Aorta (tissue), 5 donors: ENCODE data around the gene NADK. TPM values are rescaled to one million over a fixed set of nuclear protein-coding genes. Genes with fewer than 3 reads are reported as not detected.

ENCODE experiments used
- ATAC-seq: fragments of 200-7000 bp; cut with Tn5 transposase; one replicate; pipeline ENCODE4 v1.9.1; 2022; ENCODE audit warnings: moderate library complexity; ENCODE audit not compliant: low FRiP score
- DNase-seq, 2 donors: peaks; one replicate each; pipeline ENCODE4 v3.0.0-alpha.2; 2020
- H3K27ac ChIP-seq, 2 donors: one replicate each; pipeline ENCODE4 v1.5.1; 2013; ENCODE audit warnings: low read length in 2 of 2, mild to moderate bottlenecking in 2 of 2, moderate library complexity in 2 of 2, control low read depth in 1 of 2, inconsistent platforms in 1 of 2, low read depth in 1 of 2
- H3K27me3 ChIP-seq, 2 donors: one replicate each; pipeline ENCODE4 v1.6.1; 2013; ENCODE audit warnings: control low read depth in 1 of 2, low read length in 1 of 2, mild to moderate bottlenecking in 1 of 2, moderate library complexity in 1 of 2; ENCODE audit not compliant: insufficient read depth in 2 of 2, control insufficient read depth in 1 of 2
- H3K36me3 ChIP-seq, 2 donors: one replicate each; pipeline ENCODE4 v1.6.1; 2013; ENCODE audit warnings: control low read depth in 1 of 2, low read length in 1 of 2, mild to moderate bottlenecking in 1 of 2; ENCODE audit not compliant: insufficient read depth in 2 of 2, control insufficient read depth in 1 of 2
- H3K4me1 ChIP-seq, 2 donors: one replicate each; pipeline ENCODE4 v1.6.1; 2013; ENCODE audit warnings: low read length in 2 of 2, control low read depth in 1 of 2, mild to moderate bottlenecking in 1 of 2, moderate library complexity in 1 of 2; ENCODE audit not compliant: insufficient read depth in 2 of 2, control insufficient read depth in 1 of 2
- H3K4me3 ChIP-seq, 2 donors: one replicate each; pipeline ENCODE4 v1.5.1; 2013; ENCODE audit warnings: low read length in 2 of 2, control low read depth in 1 of 2, mild to moderate bottlenecking in 1 of 2
- H3K9me3 ChIP-seq: one replicate; pipeline ENCODE4 v1.6.1; 2013; ENCODE audit warnings: mild to moderate bottlenecking, low read length; ENCODE audit not compliant: control insufficient read depth
- WGBS, 2 donors: extraction: QIAGEN DNeasy Blood & Tissue Kit; methylation state at CpG; one replicate each; pipeline ENCODE4 v1.1.7; 2013; 5-methylcytosine and 5-hydroxymethylcytosine counted together
- intact Hi-C, 2 donors: fragments of 100-400 bp; cut with DNase I; formaldehyde crosslinking; loops; one replicate each; pipeline versions ENCODE4 v1.14.2 to v1.15.0; 2022
- polyA plus RNA-seq, 2 donors: library from polyadenylated mRNA; stranded (reverse); fragments of 200-250 nt; gene quantifications; one replicate each; pipeline ENCODE4 v1.2.3, GENCODE V29; 2013
- total RNA-seq, 2 donors: library from RNA; stranded (reverse); fragmentation: NEBNext Ultra II Directional; extraction: Animal tissue kit (Norgen Biotek cat#: 25700); gene quantifications; one replicate each; pipeline ENCODE4 v1.2.1, GENCODE V29; 2021
- donor health status: healthy with polysubstance abuse.
- donor health status: Bipolar disorder and iron deficiency.
- donor health status: DM: no; HTN: no; CAD: no.
- donor health status: DM: no; HTN: no; CAD: no.
- donor health status: DM: yes; HTN: yes; CAD: no.

Gene NADK
- total and polyA plus RNA-seq, 4 donors, result 66.0 to 87.7 (median 77.6) TPM

- intact Hi-C loops, result no loop called here
- WGBS, 2 donors, result 95% methylated on average over 23 of the region's 23 CpGs
- DNase-seq (no peak), ATAC-seq (no peak)
- H3K36me3 ChIP-seq, result peaks cover 3 to 5% of the 10 kb centered on the region in 2 donors
- H3K27ac ChIP-seq, result no peak overlapping the region
- H3K4me3 ChIP-seq, result no peak overlapping the region
- no peaks in the 10 kb centered on the region for H3K27me3 ChIP-seq
- H3K9me3 ChIP-seq, result no peaks in the 10 kb centered on the region
- H3K4me1 ChIP-seq, result no peaks in the 10 kb centered on the region
Measured at GRCh38 chr1:1761504-1762376, 16.5 kb downstream of the NADK start.

- 93% methylated on average over 10 of the region's 10 CpGs for WGBS, 2 donors
- no peak for DNase-seq
- no peaks in the 10 kb centered on the region for H3K9me3 ChIP-seq
- H3K27me3 ChIP-seq, result no peaks in the 10 kb centered on the region
- H3K27ac ChIP-seq, result no peak overlapping the region
- no peak overlapping the region for H3K4me3 ChIP-seq
- H3K36me3 ChIP-seq, result peaks cover 3 to 11% of the 10 kb centered on the region in 2 donors
- ATAC-seq, result no peak
- no peaks in the 10 kb centered on the region for H3K4me1 ChIP-seq
- intact Hi-C loops, result no loop called here
Measured at GRCh38 chr1:1760715-1761114, 17.6 kb downstream of the NADK start.

- H3K27ac ChIP-seq, result no peak overlapping the region
- no peaks in the 10 kb centered on the region for H3K9me3 ChIP-seq
- no peak for DNase-seq
- no peak for ATAC-seq
- H3K4me1 ChIP-seq, result no peaks in the 10 kb centered on the region
- intact Hi-C loops, result no loop called here
- no peaks in the 10 kb centered on the region for H3K27me3 ChIP-seq
- H3K36me3 ChIP-seq, result peaks cover 3 to 11% of the 10 kb centered on the region in 2 donors
- 91 to 95% methylated on average over 20 of the region's 20 CpGs for WGBS, 2 donors
- H3K4me3 ChIP-seq, result no peak overlapping the region
Measured at GRCh38 chr1:1760345-1760650, 18.0 kb downstream of the NADK start.

GRCh38 chr1:1759456-1760344 is 18.6 kb downstream of the NADK start:
- Histone ChIP-seq H3K36me3 (peaks cover 3 to 11% of the 10 kb centered on the region in 2 donors), H3K27ac (no peak overlapping the region), H3K9me3 (no peaks in the 10 kb centered on the region), H3K27me3 (no peaks in the 10 kb centered on the region), H3K4me3 (no peak overlapping the region), H3K4me1 (no peaks in the 10 kb centered on the region)
- intact Hi-C loops, result no loop called here
- 89 to 90% methylated on average over 36 to 37 of the region's 37 CpGs for WGBS, 2 donors
- no peak for DNase-seq
- ATAC-seq, result no peak

- Histone ChIP-seq H3K27me3 (no peaks in the 10 kb centered on the region), H3K27ac (no peak overlapping the region), H3K36me3 (peaks cover 0 to 17% of the 10 kb centered on the region in 2 donors), H3K9me3 (no peaks in the 10 kb centered on the region), H3K4me3 (no peak overlapping the region), H3K4me1 (no peaks in the 10 kb centered on the region)
- 82 to 84% methylated on average over 34 of the region's 34 CpGs for WGBS, 2 donors
- intact Hi-C loops, result no loop called here
- DNase-seq (peak in 1 of 2 donors; percentile 59), ATAC-seq (peak; percentile 51)
Measured at GRCh38 chr1:1758692-1759455, 19.4 kb downstream of the NADK start.

- intact Hi-C loops, result no loop called here
- H3K9me3 ChIP-seq, result no peaks in the 10 kb centered on the region
- H3K36me3 ChIP-seq, result peaks cover 0 to 21% of the 10 kb centered on the region in 2 donors
- no peak overlapping the region for H3K27ac ChIP-seq
- WGBS, 2 donors, result 92 to 93% methylated on average over 27 of the region's 27 CpGs
- H3K4me3 ChIP-seq, result no peak overlapping the region
- DNase-seq (no peak), ATAC-seq (no peak)
- H3K27me3 ChIP-seq, result no peaks in the 10 kb centered on the region
- no peaks in the 10 kb centered on the region for H3K4me1 ChIP-seq
Measured at GRCh38 chr1:1758059-1758621, 20.1 kb downstream of the NADK start.

GRCh38 chr1:1757422-1758058 is 20.7 kb downstream of the NADK start:
- intact Hi-C loops, result no loop called here
- WGBS, 2 donors, result 89 to 91% methylated on average over 25 of the region's 25 CpGs
- no peak overlapping the region for H3K27ac ChIP-seq

More at GRCh38 chr1:1757422-1758058, 20.7 kb downstream of the NADK start:
- Histone ChIP-seq H3K4me1 (no peaks in the 10 kb centered on the region), H3K36me3 (peaks cover 2 to 21% of the 10 kb centered on the region in 2 donors), H3K4me3 (no peak overlapping the region), H3K27me3 (no peaks in the 10 kb centered on the region), H3K9me3 (no peaks in the 10 kb centered on the region)
- ATAC-seq, result no peak
- no peak for DNase-seq
